Measurements from ENCODE around the gene LSM2. TPM values are rescaled to one million over a fixed set of nuclear protein-coding genes. Genes with fewer than 3 reads are reported as not detected.

The LSM2 gene
- total RNA-seq, 1 donor from 2014 or later, result 35.7 TPM

GRCh38 chr6:31771992-31772358 is 34.8 kb downstream of the LSM2 start:
- no peak for DNase-seq (ENCODE audit: low spot score)
- Mint-ChIP-seq H3K27ac (ENCODE audit: unreplicated experiment) (no peak overlapping the region), H3K4me1 (ENCODE audit: low read depth) (peaks cover 4% of the 10 kb centered on the region), H3K4me3 (ENCODE audit: unreplicated experiment) (no peak overlapping the region), H3K9me3 (ENCODE audit: low read depth) (no peaks in the 10 kb centered on the region), H3K27me3 (ENCODE audit: low read depth) (no peaks in the 10 kb centered on the region), H3K36me3 (ENCODE audit: low read depth) (no peaks in the 10 kb centered on the region)
- TF ChIP-seq CTCF (IDR thresholded peaks at IDR 0.05), result no peak

DNA sequence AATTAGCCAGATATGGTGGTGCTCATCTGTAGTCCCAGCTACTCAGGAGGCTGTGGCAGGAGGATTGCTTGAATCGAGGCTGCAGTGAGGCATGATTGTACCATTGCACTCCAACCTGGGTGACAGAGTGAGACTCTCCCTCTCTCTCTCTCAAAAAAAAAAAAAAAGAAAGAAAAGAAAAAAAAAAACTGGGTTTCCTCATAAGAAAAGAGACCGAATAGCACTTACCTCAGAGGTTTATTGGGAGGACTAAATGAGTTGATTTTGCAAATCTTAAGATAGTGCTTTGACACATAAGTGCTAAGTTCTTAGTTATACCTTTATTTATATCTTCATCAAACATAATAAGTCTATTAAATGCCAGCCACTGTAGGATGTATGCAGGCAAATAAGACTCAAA is 35.9 kb downstream of the LSM2 start:
- no peaks in the 10 kb centered on the region for H3K27me3 Mint-ChIP-seq (ENCODE audit: low read depth)
- no peak for TF ChIP-seq CTCF (IDR thresholded peaks at IDR 0.05)
- H3K4me3 Mint-ChIP-seq (ENCODE audit: unreplicated experiment), result no peak overlapping the region
- H3K9me3 Mint-ChIP-seq (ENCODE audit: low read depth), result no peaks in the 10 kb centered on the region
- no peak overlapping the region for H3K27ac Mint-ChIP-seq (ENCODE audit: unreplicated experiment)
- H3K4me1 Mint-ChIP-seq (ENCODE audit: low read depth), result no peaks in the 10 kb centered on the region
- no peaks in the 10 kb centered on the region for H3K36me3 Mint-ChIP-seq (ENCODE audit: low read depth)
- no peak for DNase-seq (ENCODE audit: low spot score)

DNA sequence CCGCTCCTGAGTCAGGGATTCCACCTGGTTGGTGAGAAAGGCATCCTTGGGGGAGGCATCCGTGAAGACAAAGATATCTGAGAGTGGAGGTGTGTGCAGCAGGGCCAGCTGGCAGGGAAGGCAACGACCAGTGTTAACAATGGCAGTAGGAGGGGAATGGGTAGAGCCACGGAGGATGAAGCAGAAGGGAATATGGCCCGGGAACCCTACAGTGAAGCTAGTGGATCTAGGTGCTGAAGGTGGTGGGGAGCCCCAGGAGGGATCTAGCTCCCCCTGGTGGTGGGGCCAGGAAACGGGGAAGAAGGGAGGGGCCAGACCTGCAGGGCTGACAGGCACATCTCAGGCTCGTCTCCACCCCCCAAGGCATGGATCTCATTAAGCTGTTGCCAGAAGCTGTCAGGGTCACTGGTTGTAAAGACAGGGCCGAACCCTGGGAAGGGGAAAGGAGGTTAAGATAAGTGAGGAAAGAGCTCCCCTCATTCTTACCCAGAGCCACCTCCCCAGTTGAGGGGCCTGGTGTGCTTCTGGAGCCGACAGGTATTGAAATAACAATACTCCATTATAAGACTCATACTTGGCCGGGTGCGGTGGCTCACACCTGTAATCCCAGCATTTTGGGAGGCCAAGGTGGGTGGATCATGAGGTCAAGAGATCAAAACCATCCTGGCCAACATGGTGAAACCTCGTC is 36.9 kb downstream of the LSM2 start:
- H3K27ac Mint-ChIP-seq (ENCODE audit: unreplicated experiment), result no peak overlapping the region
- no peaks in the 10 kb centered on the region for H3K36me3 Mint-ChIP-seq (ENCODE audit: low read depth)
- H3K4me1 Mint-ChIP-seq (ENCODE audit: low read depth), result no peaks in the 10 kb centered on the region
- H3K4me3 Mint-ChIP-seq (ENCODE audit: unreplicated experiment), result no peak overlapping the region
- H3K27me3 Mint-ChIP-seq (ENCODE audit: low read depth), result no peaks in the 10 kb centered on the region
- peak; percentile 78 for TF ChIP-seq CTCF (IDR thresholded peaks at IDR 0.05)
- no peaks in the 10 kb centered on the region for H3K9me3 Mint-ChIP-seq (ENCODE audit: low read depth)
- DNase-seq (ENCODE audit: low spot score), result no peak

GRCh38 chr6:31768363-31769257 is 38.2 kb downstream of the LSM2 start:
- H3K9me3 Mint-ChIP-seq (ENCODE audit: low read depth), result no peaks in the 10 kb centered on the region
- no peak for TF ChIP-seq CTCF (IDR thresholded peaks at IDR 0.05)
- no peak for DNase-seq (ENCODE audit: low spot score)
- H3K27ac Mint-ChIP-seq (ENCODE audit: unreplicated experiment), result no peak overlapping the region
- H3K4me1 Mint-ChIP-seq (ENCODE audit: low read depth), result peaks cover 5% of the 10 kb centered on the region
- peaks cover under 1% of the 10 kb centered on the region for H3K36me3 Mint-ChIP-seq (ENCODE audit: low read depth)
- no peaks in the 10 kb centered on the region for H3K27me3 Mint-ChIP-seq (ENCODE audit: low read depth)
- H3K4me3 Mint-ChIP-seq (ENCODE audit: unreplicated experiment), result no peak overlapping the region

- TF ChIP-seq CTCF (IDR thresholded peaks at IDR 0.05), result no peak
- H3K4me1 Mint-ChIP-seq (ENCODE audit: low read depth), result peaks cover 10% of the 10 kb centered on the region
- H3K9me3 Mint-ChIP-seq (ENCODE audit: low read depth), result no peaks in the 10 kb centered on the region
- peaks cover 2% of the 10 kb centered on the region for H3K36me3 Mint-ChIP-seq (ENCODE audit: low read depth)
- DNase-seq (ENCODE audit: low spot score), result no peak
- no peaks in the 10 kb centered on the region for H3K27me3 Mint-ChIP-seq (ENCODE audit: low read depth)
- no peak overlapping the region for H3K4me3 Mint-ChIP-seq (ENCODE audit: unreplicated experiment)
- no peak overlapping the region for H3K27ac Mint-ChIP-seq (ENCODE audit: unreplicated experiment)
Measured at GRCh38 chr6:31767096-31767645, 39.6 kb downstream of the LSM2 start.
